Measurements from ENCODE around the gene TMEM59. TPM values are rescaled to one million over a fixed set of nuclear protein-coding genes. Genes with fewer than 3 reads are reported as not detected.
"Not testable (repeated sequence)": the region's sequence is repeated elsewhere in the genome, so short reads cannot be mapped to it uniquely, and the experiment has no call there.

TMEM59 gene
- total RNA-seq, 1 donor from 2014 or later = 103 TPM

- Mint-ChIP-seq H3K4me1 (peaks cover 8% of the 10 kb centered on the region), H3K27ac (ENCODE audit: unreplicated experiment) (no peak overlapping the region), H3K9me3 (no peaks in the 10 kb centered on the region), H3K27me3 (ENCODE audit: low read depth) (no peaks in the 10 kb centered on the region), H3K4me3 (no peak overlapping the region), H3K36me3 (ENCODE audit: low read depth) (no peaks in the 10 kb centered on the region)
- TF ChIP-seq CTCF (conservative IDR thresholded peaks at IDR 0.05) = no peak
- DNase-seq (ENCODE audit: low read depth, low spot score) = no peak
Measured at GRCh38 chr1:54095546-54096226, 42.7 kb upstream of the TMEM59 start.

DNA sequence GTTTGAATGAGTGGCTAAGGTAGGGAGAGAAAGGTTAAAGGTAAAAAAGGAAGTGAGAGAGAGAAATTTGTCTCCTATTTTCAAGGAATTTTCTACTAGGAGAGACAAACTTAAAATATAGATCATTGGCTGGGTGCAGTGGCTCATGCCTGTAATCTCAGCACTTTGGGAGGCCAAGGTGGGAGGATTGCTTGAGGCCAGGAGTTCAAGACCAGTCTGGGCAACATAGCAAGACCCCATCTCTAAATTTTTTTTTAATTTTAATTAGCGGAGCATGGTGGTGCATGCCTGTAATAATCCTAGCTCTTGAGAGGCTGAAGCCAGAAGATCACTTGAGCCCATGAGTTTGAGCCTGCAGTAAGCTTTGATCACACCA is 41.7 kb upstream of the TMEM59 start:
- DNase-seq (ENCODE audit: low read depth, low spot score); H3K9me3 Mint-ChIP-seq; H3K4me3 Mint-ChIP-seq; H3K4me1 Mint-ChIP-seq; H3K36me3 Mint-ChIP-seq (ENCODE audit: low read depth); H3K27me3 Mint-ChIP-seq (ENCODE audit: low read depth): not testable (repeated sequence)
- peak overlapping the region; percentile 14 for H3K27ac Mint-ChIP-seq (ENCODE audit: unreplicated experiment)

GRCh38 chr1:54094001-54094729 is 41.2 kb upstream of the TMEM59 start:
- Mint-ChIP-seq H3K4me1 (peaks cover 8% of the 10 kb centered on the region), H3K9me3 (no peaks in the 10 kb centered on the region), H3K27ac (ENCODE audit: unreplicated experiment) (peak overlapping the region; percentile 14), H3K4me3 (no peak overlapping the region), H3K36me3 (ENCODE audit: low read depth) (no peaks in the 10 kb centered on the region), H3K27me3 (ENCODE audit: low read depth) (no peaks in the 10 kb centered on the region)
- TF ChIP-seq CTCF (conservative IDR thresholded peaks at IDR 0.05) = no peak
- no peak for DNase-seq (ENCODE audit: low read depth, low spot score)

GRCh38 chr1:54091666-54092065 is 38.7 kb upstream of the TMEM59 start:
- peaks cover 8% of the 10 kb centered on the region for H3K4me1 Mint-ChIP-seq
- H3K27me3 Mint-ChIP-seq (ENCODE audit: low read depth) = no peaks in the 10 kb centered on the region
- no peaks in the 10 kb centered on the region for H3K36me3 Mint-ChIP-seq (ENCODE audit: low read depth)
- no peak overlapping the region for H3K4me3 Mint-ChIP-seq
- DNase-seq (ENCODE audit: low read depth, low spot score) = no peak
- no peak overlapping the region for H3K27ac Mint-ChIP-seq (ENCODE audit: unreplicated experiment)
- H3K9me3 Mint-ChIP-seq = no peaks in the 10 kb centered on the region
- TF ChIP-seq CTCF (conservative IDR thresholded peaks at IDR 0.05) = no peak

GRCh38 chr1:54088385-54088784 is 35.4 kb upstream of the TMEM59 start:
- no peak for TF ChIP-seq CTCF (conservative IDR thresholded peaks at IDR 0.05)
- no peak overlapping the region for H3K4me3 Mint-ChIP-seq
- H3K9me3 Mint-ChIP-seq = no peaks in the 10 kb centered on the region
- H3K36me3 Mint-ChIP-seq (ENCODE audit: low read depth) = no peaks in the 10 kb centered on the region
- H3K27ac Mint-ChIP-seq (ENCODE audit: unreplicated experiment) = no peak overlapping the region
- no peaks in the 10 kb centered on the region for H3K27me3 Mint-ChIP-seq (ENCODE audit: low read depth)
- H3K4me1 Mint-ChIP-seq = no peaks in the 10 kb centered on the region
- DNase-seq (ENCODE audit: low read depth, low spot score) = no peak

GRCh38 chr1:54086754-54087153 is 33.8 kb upstream of the TMEM59 start:
- H3K27ac Mint-ChIP-seq (ENCODE audit: unreplicated experiment) = no peak overlapping the region
- H3K4me3 Mint-ChIP-seq = no peak overlapping the region
- no peaks in the 10 kb centered on the region for H3K27me3 Mint-ChIP-seq (ENCODE audit: low read depth)
- no peaks in the 10 kb centered on the region for H3K4me1 Mint-ChIP-seq
- H3K9me3 Mint-ChIP-seq = no peaks in the 10 kb centered on the region
- DNase-seq (ENCODE audit: low read depth, low spot score) = no peak
- no peaks in the 10 kb centered on the region for H3K36me3 Mint-ChIP-seq (ENCODE audit: low read depth)
- TF ChIP-seq CTCF (conservative IDR thresholded peaks at IDR 0.05) = no peak

Measured in neural crest cell (in vitro differentiated cells).